Astrocyte (in vitro differentiated cells and primary cell): Measurements from ENCODE around the gene PLPPR3. TPM values are rescaled to one million over a fixed set of nuclear protein-coding genes. Genes with fewer than 3 reads are reported as not detected.

Source experiments
- DNase-seq: peaks from one replicate; pipeline ENCODE4 v3.0.0-alpha.2; 2010; ENCODE audit warnings: low read depth
- FAIRE-seq: peaks from 2 replicates; lab custom pipeline; 2011; peaks lifted over from hg19 to GRCh38; lab: Jason Lieb, UNC
- H2AFZ ChIP-seq: 2 replicates; pipeline ENCODE4 v1.6.0; 2012; ENCODE audit warnings: low read depth, low read length, inconsistent platforms
- H3K27ac ChIP-seq: 2 replicates; pipeline ENCODE4 v1.5.1; 2011; ENCODE audit warnings: low read depth, low read length, inconsistent platforms
- H3K27me3 ChIP-seq: 2 replicates; pipeline ENCODE4 v1.6.0; 2011; ENCODE audit warnings: low read length, inconsistent platforms; ENCODE audit not compliant: insufficient read depth
- H3K36me3 ChIP-seq: 2 replicates; pipeline ENCODE4 v1.5.1; 2011; ENCODE audit warnings: low read length, inconsistent platforms; ENCODE audit not compliant: insufficient read depth
- H3K4me1 ChIP-seq: 2 replicates; pipeline ENCODE4 v1.5.1; 2011; ENCODE audit warnings: low read length, inconsistent platforms; ENCODE audit not compliant: insufficient read depth
- H3K4me2 ChIP-seq: 2 replicates; pipeline ENCODE4 v1.6.0; 2012; ENCODE audit warnings: low read length, inconsistent platforms
- H3K4me3 ChIP-seq: 2 replicates; pipeline ENCODE4 v1.5.1; 2011; ENCODE audit warnings: low read depth, mild to moderate bottlenecking, low read length, inconsistent platforms; ENCODE audit not compliant: insufficient read depth
- H3K79me2 ChIP-seq: 2 replicates; pipeline ENCODE4 v1.6.0; 2012; ENCODE audit warnings: mild to moderate bottlenecking, low read length, inconsistent platforms; ENCODE audit not compliant: insufficient read depth
- H3K9ac ChIP-seq: 2 replicates; pipeline ENCODE4 v1.6.0; 2012; ENCODE audit warnings: mild to moderate bottlenecking, low read length, inconsistent platforms
- H3K9me3 ChIP-seq: 2 replicates; pipeline ENCODE4 v1.5.1; 2012; ENCODE audit warnings: low read depth, mild to moderate bottlenecking, low read length, inconsistent platforms; ENCODE audit not compliant: insufficient read depth
- H4K20me1 ChIP-seq: 2 replicates; pipeline ENCODE4 v1.6.0; 2012; ENCODE audit warnings: low read length, inconsistent platforms; ENCODE audit not compliant: insufficient read depth
- H3K27ac Mint-ChIP-seq: one replicate; pipeline ENCODE4 v1.8.0; 2021; ENCODE audit warnings: mild to moderate bottlenecking, mixed read lengths; ENCODE audit not compliant: unreplicated experiment
- H3K27me3 Mint-ChIP-seq: one replicate; pipeline ENCODE4 v1.8.0; 2021; ENCODE audit warnings: low read depth, mixed read lengths; ENCODE audit not compliant: unreplicated experiment
- H3K36me3 Mint-ChIP-seq: one replicate; pipeline ENCODE4 v1.8.0; 2021; ENCODE audit warnings: low read depth, mixed read lengths; ENCODE audit not compliant: unreplicated experiment
- H3K4me1 Mint-ChIP-seq: one replicate; pipeline ENCODE4 v1.8.0; 2021; ENCODE audit warnings: low read depth, mixed read lengths; ENCODE audit not compliant: unreplicated experiment
- H3K4me3 Mint-ChIP-seq: one replicate; pipeline ENCODE4 v1.8.0; 2021; ENCODE audit warnings: mild to moderate bottlenecking, moderate library complexity, mixed read lengths; ENCODE audit not compliant: unreplicated experiment
- H3K9me3 Mint-ChIP-seq: one replicate; pipeline ENCODE4 v1.8.0; 2021; ENCODE audit warnings: mild to moderate bottlenecking, mixed read lengths; ENCODE audit not compliant: unreplicated experiment
- CTCF ChIP-seq: IDR thresholded peaks from 2 replicates; pipeline ENCODE4 v1.5.1; 2011; ENCODE audit warnings: low read depth, mild to moderate bottlenecking, inconsistent platforms, low read length, moderate library complexity; ENCODE audit not compliant: insufficient read depth
- EZH2 ChIP-seq: IDR thresholded peaks from 2 replicates; pipeline ENCODE4 v1.6.1; 2012; ENCODE audit warnings: mild to moderate bottlenecking, low read length, inconsistent platforms; ENCODE audit not compliant: insufficient read depth
- total RNA-seq: library from RNA; stranded (reverse); gene quantifications from 2 replicates; pipeline ENCODE4 v1.2.1, GENCODE V29; 2021

PLPPR3 gene
- total RNA-seq, 1 donor from 2014 or later = 36.5 TPM

GRCh38 chr19:788983-789700, 32.6 kb downstream of the PLPPR3 start:
- Mint-ChIP-seq H3K27me3 (no peaks in the 10 kb centered on the region), H3K9me3 (no peaks in the 10 kb centered on the region), H3K4me1 (peaks cover 10% of the 10 kb centered on the region), H3K27ac (peak overlapping the region; percentile 12), H3K36me3 (no peaks in the 10 kb centered on the region), H3K4me3 (no peak overlapping the region)
- Histone ChIP-seq H3K27me3 (no peaks in the 10 kb centered on the region), H3K27ac (no peak overlapping the region), H3K4me1 (no peaks in the 10 kb centered on the region), H3K36me3 (no peaks in the 10 kb centered on the region), H4K20me1 (no peaks in the 10 kb centered on the region), H3K9ac (no peak overlapping the region), H3K4me2 (peak overlapping the region; percentile 22), H3K9me3 (no peaks in the 10 kb centered on the region), H3K4me3 (no peak overlapping the region), H2AFZ (peak overlapping the region; percentile 41), H3K79me2 (no peaks in the 10 kb centered on the region)
- TF ChIP-seq EZH2 (no peak), CTCF (no peak)
- DNase-seq = no peak
- FAIRE-seq = no peak

- H4K20me1 ChIP-seq = no peaks in the 10 kb centered on the region
- H3K27me3 Mint-ChIP-seq = no peaks in the 10 kb centered on the region
- no peaks in the 10 kb centered on the region for H3K27me3 ChIP-seq
- H3K4me2 ChIP-seq = no peak overlapping the region
- H3K4me3 Mint-ChIP-seq = no peak overlapping the region
- FAIRE-seq (no peak), DNase-seq (no peak)
- no peaks in the 10 kb centered on the region for H3K36me3 Mint-ChIP-seq
- no peaks in the 10 kb centered on the region for H3K9me3 ChIP-seq
- no peaks in the 10 kb centered on the region for H3K4me1 ChIP-seq
- H3K27ac ChIP-seq = no peak overlapping the region
- no peaks in the 10 kb centered on the region for H3K36me3 ChIP-seq
- H3K27ac Mint-ChIP-seq = no peak overlapping the region
- H3K9me3 Mint-ChIP-seq = no peaks in the 10 kb centered on the region
- no peak overlapping the region for H3K4me3 ChIP-seq
- H3K79me2 ChIP-seq = no peaks in the 10 kb centered on the region
- no peak for TF ChIP-seq CTCF
- no peak for TF ChIP-seq EZH2
- H3K9ac ChIP-seq = no peak overlapping the region
- no peak overlapping the region for H2AFZ ChIP-seq
- H3K4me1 Mint-ChIP-seq = peaks cover 10% of the 10 kb centered on the region
Measured at GRCh38 chr19:788686-788982, 33.1 kb downstream of the PLPPR3 start.

GRCh38 chr19:787536-787935, 34.2 kb downstream of the PLPPR3 start:
- H3K4me2 ChIP-seq = no peak overlapping the region
- H3K79me2 ChIP-seq = no peaks in the 10 kb centered on the region
- TF ChIP-seq EZH2 = no peak
- H3K4me1 ChIP-seq = peaks cover 6% of the 10 kb centered on the region
- FAIRE-seq (no peak), DNase-seq (no peak)
- H3K9ac ChIP-seq = no peak overlapping the region
- no peaks in the 10 kb centered on the region for H3K36me3 ChIP-seq
- Mint-ChIP-seq H3K27me3 (no peaks in the 10 kb centered on the region), H3K36me3 (no peaks in the 10 kb centered on the region), H3K9me3 (no peaks in the 10 kb centered on the region), H3K4me1 (peaks cover 13% of the 10 kb centered on the region), H3K27ac (no peak overlapping the region), H3K4me3 (no peak overlapping the region)
- no peaks in the 10 kb centered on the region for H3K9me3 ChIP-seq
- H3K27ac ChIP-seq = no peak overlapping the region
- no peak overlapping the region for H3K4me3 ChIP-seq
- no peaks in the 10 kb centered on the region for H4K20me1 ChIP-seq
- H3K27me3 ChIP-seq = no peaks in the 10 kb centered on the region
- no peak overlapping the region for H2AFZ ChIP-seq
